ENCODE data around the gene BSN. TPM values are rescaled to one million over a fixed set of nuclear protein-coding genes. Genes with fewer than 3 reads are reported as not detected.

The BSN gene
- total and polyA plus RNA-seq, 2 of the 4 experiments (the other 2 are of a cell fraction): under 0.01 to 0.03 TPM

GRCh38 chr3:49644684-49645083 is 90.4 kb downstream of the BSN start:
- H2BK5ac ChIP-seq (ENCODE audit: low read depth, low read length, poor library complexity, severe bottlenecking): no peak overlapping the region
- H3K4ac ChIP-seq (ENCODE audit: low read depth, low read length): no peak overlapping the region
- 58% methylated on average over 7 of the region's 8 CpGs; no CpG with 5 or more reads in 1 of the 2 experiments for WGBS, 2 experiments (ENCODE audit: extremely low coverage in 2 of 2, insufficient read length in 1 of 2)
- no peak overlapping the region for H2BK120ac ChIP-seq (ENCODE audit: low read depth, low read length)
- no peaks in the 10 kb centered on the region for H4K20me1 ChIP-seq (ENCODE audit: insufficient read depth, low read length)
- in situ Hi-C loops (cut with MboI; ENCODE audit: low sequenced_read_pairs) (no loop called here), dilution Hi-C loops (cut with HindIII; ENCODE audit: low sequenced_read_pairs, unreplicated experiment) (no loop called here), intact Hi-C loops (cut with micrococcal nuclease) (no loop called here)
- H3K4me3 ChIP-seq (ENCODE audit: insufficient read depth, low read depth, low read length): no peak overlapping the region
- no peak overlapping the region for H2AFZ ChIP-seq (replicated peaks; ENCODE audit: low read length, poor library complexity)
- H3K4me2 ChIP-seq (ENCODE audit: low read depth, low read length): no peak overlapping the region
- H3K18ac ChIP-seq (ENCODE audit: low read depth, low read length): no peak overlapping the region
- DNase-seq: no peak
- H3K4me1 ChIP-seq (ENCODE audit: control insufficient read depth, insufficient read depth, low read length): no peaks in the 10 kb centered on the region
- no peak overlapping the region for H3K9ac ChIP-seq (ENCODE audit: low read depth, low read length)
- TF ChIP-seq SMC3 (IDR thresholded peaks at IDR 0.05; ENCODE audit: low read depth, low read length) (no peak), RFX5 (IDR thresholded peaks at IDR 0.05; ENCODE audit: low read depth, low read length) (no peak), BHLHE40 (IDR thresholded peaks at IDR 0.05; ENCODE audit: low read depth, low read length) (no peak), CEBPB (IDR thresholded peaks at IDR 0.05; ENCODE audit: low read depth, low read length) (no peak), ELK1 (IDR thresholded peaks at IDR 0.05; ENCODE audit: borderline replicate concordance, low read depth, low read length) (no peak), USF2 (IDR thresholded peaks at IDR 0.05; ENCODE audit: low read depth, low read length) (no peak), NFE2L2 (IDR thresholded peaks at IDR 0.05; ENCODE audit: low read depth, low read length) (no peak), CHD1 (IDR thresholded peaks at IDR 0.05; ENCODE audit: low read depth, low read length) (no peak), RCOR1 (IDR thresholded peaks at IDR 0.05; ENCODE audit: insufficient replicate concordance, low read length) (no peak), FOS (IDR thresholded peaks at IDR 0.05; ENCODE audit: low read depth, low read length) (no peak), CTCF (conservative IDR thresholded peaks at IDR 0.05; ENCODE audit: low read depth, low read length) (no peak), MAFK (IDR thresholded peaks at IDR 0.05; ENCODE audit: low read depth, low read length) (no peak), MAZ (IDR thresholded peaks at IDR 0.05; ENCODE audit: borderline replicate concordance, low read depth, low read length) (no peak)
- no peak overlapping the region for H4K5ac ChIP-seq (ENCODE audit: low read depth, low read length)
- no peak overlapping the region for H2AK5ac ChIP-seq (ENCODE audit: low read depth, low read length)
- H3K56ac ChIP-seq (ENCODE audit: extremely low read depth, insufficient read depth, low read length): no peak overlapping the region
- H4K8ac ChIP-seq (ENCODE audit: low read depth in 2 of 2, low read length in 2 of 2): no peak overlapping the region
- no peaks in the 10 kb centered on the region for H3K9me3 ChIP-seq (ENCODE audit: control insufficient read depth, insufficient read depth, low read length)
- CTCF ChIA-PET: interaction anchor here (0.5 kb wide), 1 partner anchor 127 kb away, joined by 4 read pairs; no protein-coding TSS in a partner anchor
- no peak overlapping the region for H4K91ac ChIP-seq (ENCODE audit: insufficient read depth, low read depth, low read length)
- no TSS peak for BruUV-seq (replicated peaks)
- H2AK9ac ChIP-seq (replicated peaks; ENCODE audit: low read depth, low read length, poor library complexity): no peak overlapping the region
- POLR2A ChIA-PET (ENCODE audit: unreplicated experiment): no interaction called here
- H2BK20ac ChIP-seq (ENCODE audit: low read depth, low read length): no peak overlapping the region
- no peaks in the 10 kb centered on the region for H3K79me1 ChIP-seq (ENCODE audit: low read depth in 1 of 2, low read length in 2 of 2)
- H3K36me3 ChIP-seq (ENCODE audit: control insufficient read depth, insufficient read depth, low read length): no peaks in the 10 kb centered on the region
- H3K27ac ChIP-seq (ENCODE audit: insufficient read depth, low read length): no peak overlapping the region
- H2BK15ac ChIP-seq (ENCODE audit: low read depth, low read length): no peak overlapping the region
- peaks cover 36% of the 10 kb centered on the region for H3K27me3 ChIP-seq (ENCODE audit: control insufficient read depth, insufficient read depth, low read length)
- no peak for ATAC-seq (ENCODE audit: low read depth)
- no peak overlapping the region; the same call in 1 of the 2 replicates for H3K23ac ChIP-seq (ENCODE audit: low read depth, low read length)
- H3K14ac ChIP-seq (replicated peaks; ENCODE audit: low read depth, low read length): no peak overlapping the region
- H3K9me1 ChIP-seq (ENCODE audit: insufficient read depth, low read length): peaks cover 3% of the 10 kb centered on the region; the same call in 1 of the 2 replicates

All from IMR-90 (cell line).